NCI-H2227 (cell line): ENCODE results near the gene ANKMY1.

ENCODE experiments used
- DNase-seq: peaks from one replicate; lab custom pipeline; 2025; ENCODE audit not compliant: unreplicated experiment; lab: John Stamatoyannopoulos, UW

Gene ANKMY1

GRCh38 chr2:240438810-240439697 is 118.7 kb downstream of the ANKMY1 start:
- DNase-seq, result no peak

DNA sequence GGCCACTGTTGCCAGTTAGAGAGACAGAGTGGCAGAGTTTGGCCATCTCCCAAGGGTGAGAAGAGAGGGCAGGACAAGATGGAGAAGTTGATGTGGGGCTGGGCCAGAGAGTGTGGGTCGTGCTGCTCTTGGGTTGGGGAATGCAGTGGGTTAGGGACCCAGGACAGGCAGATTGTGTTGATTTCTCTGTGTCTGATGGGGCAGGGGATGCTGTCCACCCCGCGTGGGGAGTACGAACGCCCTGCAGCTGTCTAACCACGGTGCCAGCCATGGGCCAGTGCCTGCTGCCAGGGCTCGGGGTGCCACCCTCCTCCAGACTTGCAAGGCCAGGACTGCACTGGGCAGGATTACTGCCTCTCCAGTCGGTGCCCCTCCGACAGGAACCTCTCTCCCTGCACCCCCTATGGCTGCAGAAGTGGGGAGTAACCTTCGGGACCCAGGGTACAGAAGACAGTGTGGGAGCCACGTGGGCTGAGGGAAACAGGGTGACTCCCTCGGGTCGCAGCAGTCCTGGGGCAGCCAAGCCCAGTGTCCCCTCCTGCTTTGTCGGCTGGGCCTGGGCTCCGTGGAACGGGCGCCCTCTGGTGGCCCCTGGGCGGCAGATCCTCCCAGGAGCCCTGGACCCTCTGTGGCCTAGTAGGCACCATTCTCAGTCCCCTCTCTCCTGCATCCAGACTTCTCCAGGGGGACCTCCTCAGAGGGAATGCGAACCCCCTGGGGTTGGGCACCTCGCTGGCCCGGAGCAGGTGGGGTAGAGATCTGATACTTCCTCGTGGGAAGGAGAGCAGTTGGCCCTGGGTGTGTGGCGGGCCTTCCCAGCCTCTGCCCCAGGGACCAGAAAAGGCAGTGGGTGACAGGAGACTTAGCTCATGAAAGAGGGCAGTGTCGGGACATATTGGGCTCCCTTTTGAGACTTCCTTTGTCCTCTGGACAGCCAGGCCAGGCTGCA is 119.7 kb downstream of the ANKMY1 start:
- DNase-seq, result peak; percentile 75

GRCh38 chr2:240437551-240437860 is 120.3 kb downstream of the ANKMY1 start:
- no peak for DNase-seq

DNA sequence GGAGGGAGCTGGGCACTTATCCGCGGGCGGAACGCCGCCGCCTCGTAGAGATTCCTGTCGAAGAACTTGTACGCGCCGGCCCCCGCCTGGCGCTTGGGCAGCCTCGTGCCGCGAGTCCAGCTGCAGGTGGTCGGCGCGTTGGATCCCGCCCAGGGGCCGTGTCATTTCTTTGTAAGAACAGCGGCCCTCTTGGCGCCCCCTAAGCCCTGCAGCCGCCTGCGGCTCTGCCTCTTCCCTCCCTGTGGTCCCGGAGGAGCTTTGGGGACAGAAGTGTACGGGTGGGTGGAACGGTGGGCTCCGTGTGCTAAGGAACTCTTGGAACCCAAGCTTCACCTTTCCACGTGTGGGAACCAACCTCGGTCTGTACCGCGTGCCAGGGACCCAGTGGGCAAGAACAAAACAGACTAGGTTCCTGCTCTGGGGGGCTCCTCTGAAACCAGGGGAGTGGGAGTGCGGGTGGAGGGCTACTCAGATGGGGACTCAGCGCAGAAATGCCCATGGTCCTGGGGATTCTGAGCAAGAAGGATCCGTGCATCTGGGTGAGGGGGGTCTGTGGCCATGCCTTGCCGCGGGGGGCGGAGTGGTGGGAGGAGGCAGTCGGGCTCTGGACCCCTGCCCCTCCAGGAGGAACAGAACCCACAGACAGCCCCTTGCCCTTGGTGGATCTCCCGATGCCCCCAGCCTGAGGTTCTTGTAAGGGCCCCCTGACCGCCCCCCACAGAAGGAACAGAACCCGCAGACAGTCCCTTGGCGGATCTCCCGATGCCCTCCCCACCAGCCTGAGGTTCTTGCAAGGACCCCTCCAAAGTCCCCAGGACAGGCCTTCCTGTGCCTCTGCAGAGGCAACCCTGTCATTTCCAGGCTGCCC is 120.9 kb downstream of the ANKMY1 start:
- DNase-seq, result peak; percentile 63

GRCh38 chr2:240435948-240436682 is 121.7 kb downstream of the ANKMY1 start:
- peak; percentile 51 for DNase-seq

GRCh38 chr2:240435457-240435947 is 122.3 kb downstream of the ANKMY1 start, which contains the start of gene GPC1:
Gene GPC1 (plus strand): TSS chr2:240435663. CDS start chr2:240435919, 256 bp downstream.
- DNase-seq, result peak; percentile 90

DNA sequence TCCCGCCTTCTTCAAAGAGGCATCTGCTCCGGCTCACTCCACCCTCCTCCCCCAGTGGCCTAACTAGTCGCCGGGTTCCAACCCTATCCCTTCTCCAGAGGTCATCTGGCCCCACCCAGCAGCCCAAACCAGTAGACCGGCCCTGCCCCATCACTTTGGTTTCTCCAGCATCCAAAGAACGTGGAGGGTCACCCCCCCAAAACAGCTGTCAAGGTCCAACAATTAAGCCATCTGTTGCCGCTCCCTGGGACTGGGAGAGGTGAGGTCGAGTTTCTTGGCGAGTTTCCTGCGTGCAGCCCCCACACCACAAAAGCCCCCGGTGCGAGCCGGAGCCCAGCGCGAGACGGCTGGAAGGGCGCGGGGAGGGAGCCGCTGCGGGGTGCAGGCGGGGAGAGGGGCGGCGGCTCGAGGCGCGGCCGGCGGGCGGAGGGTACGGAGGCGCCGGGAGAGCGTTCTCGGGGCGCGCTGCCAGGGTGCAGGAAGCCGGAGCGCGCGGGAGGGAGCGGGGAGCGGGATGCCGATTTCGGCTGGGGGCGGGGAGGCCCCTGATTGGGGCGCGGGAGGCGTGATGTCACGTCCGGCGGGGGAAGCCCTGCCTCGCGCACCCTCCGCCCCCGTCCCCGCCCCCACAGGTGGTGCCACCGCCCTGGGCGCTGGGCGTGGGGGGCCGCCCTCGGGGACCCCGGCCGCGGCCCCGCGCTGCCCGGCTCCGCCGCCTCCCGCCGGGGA is 122.9 kb downstream of the ANKMY1 start:
- peak; percentile 94 for DNase-seq

DNA sequence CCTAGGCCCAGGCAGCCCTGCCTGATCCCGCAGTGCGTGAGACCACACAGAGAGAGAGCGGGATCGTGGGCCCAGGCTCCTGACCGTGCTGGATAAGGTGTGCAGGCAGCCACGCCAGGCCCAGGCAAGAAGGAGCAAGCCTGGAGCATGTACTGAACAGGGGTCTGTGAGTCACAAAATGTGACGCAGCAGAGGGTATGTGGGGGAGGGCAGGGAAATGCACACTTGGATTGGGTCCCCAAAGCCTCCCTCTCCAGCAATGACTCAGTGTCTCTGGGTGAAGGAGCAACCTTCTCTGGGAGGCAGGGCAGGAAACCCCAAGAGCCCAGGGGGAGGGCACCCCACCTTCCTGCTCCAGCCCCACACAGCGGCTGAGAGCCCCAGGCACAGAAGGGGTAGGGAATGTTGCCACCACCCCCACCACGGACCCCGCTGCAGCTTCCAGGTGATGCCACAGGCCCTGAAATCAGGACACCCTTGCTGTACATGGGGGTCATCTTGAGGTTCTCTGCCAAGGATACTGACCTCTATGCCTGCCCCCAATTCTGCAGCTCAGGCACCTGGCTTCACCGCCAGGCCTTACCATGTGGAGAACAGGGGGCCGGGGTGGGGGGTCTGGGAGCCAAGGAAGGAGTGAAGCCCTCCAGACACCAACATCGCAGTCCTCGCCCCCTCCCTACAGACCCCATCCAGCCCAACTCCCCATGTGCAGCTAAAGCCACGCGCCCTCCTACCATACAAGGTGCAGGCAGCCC is 123.6 kb downstream of the ANKMY1 start:
- DNase-seq, result no peak

DNA sequence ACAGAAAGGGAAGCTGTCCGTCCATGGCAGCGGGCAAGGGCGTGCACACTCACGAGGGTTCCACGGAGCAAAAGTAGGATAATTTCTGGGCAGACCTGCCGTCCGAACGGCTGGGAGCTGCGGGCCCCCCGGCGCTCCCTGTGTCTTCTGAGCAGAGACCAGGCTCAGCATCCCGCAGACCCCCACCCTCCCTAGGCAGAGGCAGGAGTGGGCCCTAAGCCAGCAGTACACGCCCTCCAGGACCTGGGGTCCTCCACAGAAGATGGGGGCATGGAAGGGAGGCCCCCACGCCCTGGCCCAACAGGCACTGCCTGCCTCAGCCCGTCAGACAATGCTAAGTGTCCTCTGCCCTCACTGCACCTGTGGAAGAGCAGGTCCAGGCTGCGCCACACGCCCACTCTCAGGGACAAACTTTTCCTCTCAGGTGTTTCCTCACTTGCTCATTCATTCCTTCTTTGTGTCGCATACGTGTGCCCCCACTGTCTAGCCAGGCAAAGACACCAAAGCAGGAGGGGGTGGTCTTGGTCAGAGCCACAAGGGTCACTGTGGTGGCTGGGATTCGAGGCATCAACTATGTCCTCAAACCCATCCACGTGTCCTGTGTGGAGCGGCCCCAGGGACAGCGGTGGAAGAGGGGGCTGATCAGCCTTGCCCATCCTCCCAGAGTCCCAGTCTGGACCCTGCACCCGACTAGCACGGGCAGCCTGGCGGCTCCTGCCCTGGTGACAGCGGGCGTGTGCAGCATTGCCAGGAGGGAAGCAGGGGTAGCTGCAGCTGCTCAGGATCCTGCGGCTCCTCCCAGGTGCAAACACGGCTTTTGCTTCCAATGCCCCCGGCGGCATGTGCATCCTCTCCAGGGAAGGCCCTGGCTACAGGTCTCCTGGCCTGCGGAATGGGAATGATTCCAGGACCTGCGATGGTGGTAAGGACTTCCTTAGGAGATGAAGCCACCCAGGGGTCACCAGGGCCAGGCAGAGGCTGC is 124.7 kb downstream of the ANKMY1 start:
- no peak for DNase-seq

DNA sequence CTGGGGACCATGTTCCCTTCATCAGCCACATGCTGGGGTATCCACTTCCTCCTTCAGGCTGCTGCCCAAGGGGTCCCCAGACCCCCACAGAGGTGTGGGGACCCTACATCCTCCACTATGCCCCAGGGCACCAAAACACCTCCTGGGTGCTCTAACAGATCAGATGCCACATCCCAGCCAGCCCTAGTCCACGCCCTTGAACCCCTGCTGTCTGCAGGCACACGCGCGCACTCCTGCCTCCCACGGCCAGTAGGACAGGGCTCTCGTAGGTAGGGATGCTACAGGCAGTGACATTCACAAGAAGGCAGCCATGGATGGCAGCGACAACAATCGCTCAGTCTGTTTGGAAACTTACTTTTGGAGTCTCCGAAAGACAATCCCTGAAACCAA is 125.4 kb downstream of the ANKMY1 start:
- no peak for DNase-seq

- DNase-seq, result no peak
Measured at GRCh38 chr2:240431661-240432424, 125.9 kb downstream of the ANKMY1 start.

DNA sequence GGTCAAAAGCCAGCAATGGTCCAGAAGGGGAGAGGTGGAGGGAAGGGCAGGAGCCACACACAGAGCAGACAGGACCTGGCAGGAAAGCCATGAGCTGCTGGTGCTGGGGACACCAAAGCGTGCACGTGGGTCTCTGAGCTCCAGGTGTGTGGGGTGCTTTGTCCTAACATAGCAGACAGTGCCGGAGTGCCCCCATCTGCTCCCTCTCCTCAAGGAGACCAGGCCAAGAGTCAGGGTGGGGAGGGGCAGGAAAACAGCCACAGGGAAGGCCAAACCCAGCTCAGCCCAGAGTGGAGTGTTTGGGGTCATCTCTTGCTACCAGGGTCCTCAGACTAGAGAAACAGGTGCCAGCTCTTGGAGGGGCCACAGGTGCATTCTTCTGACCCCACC is 126.5 kb downstream of the ANKMY1 start:
- no peak for DNase-seq

- no peak for DNase-seq
Measured at GRCh38 chr2:240430595-240430994, 127.2 kb downstream of the ANKMY1 start.

GRCh38 chr2:240429872-240430491 is 127.8 kb downstream of the ANKMY1 start:
- DNase-seq, result no peak
